NCI-H2227 treated with DMSO at 0.1 percent for 48 hours (cell line): ENCODE data around the gene DNAH3.
"Not testable (repeated sequence)": the region's sequence is repeated elsewhere in the genome, so short reads cannot be mapped to it uniquely, and the experiment has no call there.

ENCODE experiments used
- DNase-seq: peaks from one replicate; lab custom pipeline; 2025; lab: John Stamatoyannopoulos, UW

DNAH3 gene

GRCh38 chr16:21167360-21167759, 16.7 kb upstream of the DNAH3 start:
- DNase-seq, result no peak

GRCh38 chr16:21166561-21166961, 15.9 kb upstream of the DNAH3 start:
- no peak for DNase-seq

- no peak for DNase-seq
These were observed 14.0 kb upstream of the DNAH3 start for GRCh38 chr16:21164521-21165168.

- no peak for DNase-seq
These were observed 12.9 kb upstream of the DNAH3 start for GRCh38 chr16:21163576-21163975.

- no peak for DNase-seq
These were observed 12.1 kb upstream of the DNAH3 start for GRCh38 chr16:21162661-21163151.

GRCh38 chr16:21161211-21161610, 10.6 kb upstream of the DNAH3 start:
- DNase-seq, result no peak

- no peak for DNase-seq
These were observed 9.6 kb upstream of the DNAH3 start for GRCh38 chr16:21160276-21160675.

- DNase-seq, result no peak
These were observed 8.8 kb upstream of the DNAH3 start for GRCh38 chr16:21159281-21159951.

- DNase-seq, result peak; percentile 72
These were observed 7.8 kb upstream of the DNAH3 start, which contains the start of gene LDAF1 for GRCh38 chr16:21158208-21159110. Gene LDAF1 (plus strand): TSS chr16:21158674. CDS start chr16:21161183, 2,509 bp downstream.

- DNase-seq, result no peak
These were observed 7.0 kb upstream of the DNAH3 start for GRCh38 chr16:21157632-21158031.

GRCh38 chr16:21156767-21157467, 6.3 kb upstream of the DNAH3 start:
- DNase-seq, result peak; percentile 66

GRCh38 chr16:21156011-21156410, 5.4 kb upstream of the DNAH3 start:
- DNase-seq, result not testable (repeated sequence)

GRCh38 chr16:21153124-21153729, 2.6 kb upstream of the DNAH3 start:
- peak; percentile 10 for DNase-seq

GRCh38 chr16:21152160-21153030, 1.7 kb upstream of the DNAH3 start:
- DNase-seq, result peak; percentile 2

GRCh38 chr16:21145738-21146137, 4.9 kb downstream of the DNAH3 start:
- no peak for DNase-seq

- DNase-seq, result no peak
These were observed 16.6 kb downstream of the DNAH3 start for GRCh38 chr16:21134053-21134452.

- DNase-seq, result no peak
These were observed 19.8 kb downstream of the DNAH3 start for GRCh38 chr16:21130811-21131210.

- no peak for DNase-seq
These were observed 21.7 kb downstream of the DNAH3 start for GRCh38 chr16:21128991-21129390.

GRCh38 chr16:21126518-21126917, 24.1 kb downstream of the DNAH3 start:
- DNase-seq, result no peak

GRCh38 chr16:21125191-21125590, 25.5 kb downstream of the DNAH3 start:
- DNase-seq, result no peak
